Activated CD8-positive, alpha-beta memory T cell treated with anti-CD3 and anti-CD28 coated beads, Interleukin-2, amount 50 U/mL, for 4 hours (primary cell): ENCODE measurements around the gene MTHFD2.
"Not testable (repeated sequence)": the region's sequence is repeated elsewhere in the genome, so short reads cannot be mapped to it uniquely, and the experiment has no call there.

ENCODE experiments used
- DNase-seq: peaks from one replicate; pipeline ENCODE4 v3.0.0-alpha.2; 2020

MTHFD2 gene

GRCh38 chr2:74198461-74199274 is at the start of gene MTHFD2:
MTHFD2 (plus strand) TSS chr2:74198615; CDS start chr2:74198642, 27 bp downstream.
- peak; percentile 94 for DNase-seq

DNA sequence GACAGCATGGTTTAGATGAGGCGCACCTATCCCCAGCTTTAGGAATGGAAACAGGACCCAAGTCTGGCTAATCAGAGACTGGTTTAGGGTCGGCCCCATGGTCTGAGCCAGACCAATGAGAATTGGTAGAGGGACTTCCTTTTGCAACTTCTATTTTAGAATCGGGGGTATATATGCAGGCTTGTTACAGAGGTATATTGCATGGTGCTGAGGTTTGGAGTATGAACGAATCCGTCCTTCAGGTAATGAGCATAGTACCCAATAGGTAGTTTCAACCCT is 49.2 kb upstream of the MTHFD2 start:
- DNase-seq: no peak

- no peak for DNase-seq
Observed at GRCh38 chr2:74149570-74150319, 48.7 kb upstream of the MTHFD2 start.

- no peak for DNase-seq
Observed at GRCh38 chr2:74152954-74153353, 45.5 kb upstream of the MTHFD2 start.

- DNase-seq: no peak
Observed at GRCh38 chr2:74155830-74156229, 42.6 kb upstream of the MTHFD2 start.

DNA sequence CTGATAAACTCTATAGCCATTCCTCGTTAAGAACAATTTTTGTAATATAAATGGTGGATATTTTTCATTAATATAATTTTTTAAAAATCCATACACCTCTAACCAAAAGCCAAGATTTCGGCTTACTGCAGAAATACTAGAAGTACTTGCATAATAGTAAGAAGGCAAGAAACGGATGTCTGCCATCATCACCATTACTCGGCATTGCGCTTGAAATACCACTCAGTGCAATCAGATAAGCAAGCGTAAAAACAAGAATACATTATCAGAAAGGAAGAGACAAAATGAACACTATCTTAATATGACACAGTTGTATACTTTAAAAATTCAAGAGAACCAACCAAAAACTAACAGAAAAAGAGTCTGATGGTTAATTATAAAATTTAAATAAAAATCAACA is 35.5 kb upstream of the MTHFD2 start:
- DNase-seq: no peak

DNA sequence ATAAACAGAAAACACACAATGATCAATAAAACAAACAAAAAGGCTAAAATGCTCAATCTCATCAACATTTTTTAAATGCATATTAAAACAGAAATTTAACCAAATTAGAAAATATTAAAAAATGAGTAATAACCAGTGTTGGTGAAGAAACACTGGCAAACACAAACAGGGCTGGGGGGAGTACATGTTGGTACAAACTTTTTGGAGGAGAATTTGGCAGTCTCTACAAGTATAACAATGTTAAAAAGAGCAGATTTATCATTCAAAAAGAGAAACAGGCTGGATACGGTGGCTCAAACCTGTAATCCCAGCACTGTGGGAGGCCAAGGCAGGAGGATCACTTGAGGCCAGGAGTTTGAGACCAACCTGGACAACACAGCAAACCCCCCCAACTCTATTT is 33.7 kb upstream of the MTHFD2 start:
- DNase-seq: no peak

DNA sequence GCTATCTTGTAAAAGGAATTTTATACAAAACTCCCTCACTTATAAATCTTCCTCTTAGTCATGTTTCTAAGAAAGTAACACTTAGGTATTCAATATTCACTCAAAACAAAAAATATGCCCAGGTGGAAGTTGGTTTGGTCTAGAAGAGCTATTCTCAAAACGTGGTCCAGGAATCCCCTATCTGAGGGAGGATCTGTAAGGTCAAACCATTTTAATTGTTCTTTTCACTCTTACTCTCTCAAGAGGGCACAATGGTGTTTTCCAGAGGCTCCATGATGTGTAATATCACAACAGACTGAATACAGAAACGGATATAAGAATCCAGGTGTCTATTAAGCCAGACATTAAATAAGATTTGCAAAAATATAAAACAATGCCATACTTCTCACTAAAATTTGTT is 29.7 kb upstream of the MTHFD2 start:
- no peak for DNase-seq

DNA sequence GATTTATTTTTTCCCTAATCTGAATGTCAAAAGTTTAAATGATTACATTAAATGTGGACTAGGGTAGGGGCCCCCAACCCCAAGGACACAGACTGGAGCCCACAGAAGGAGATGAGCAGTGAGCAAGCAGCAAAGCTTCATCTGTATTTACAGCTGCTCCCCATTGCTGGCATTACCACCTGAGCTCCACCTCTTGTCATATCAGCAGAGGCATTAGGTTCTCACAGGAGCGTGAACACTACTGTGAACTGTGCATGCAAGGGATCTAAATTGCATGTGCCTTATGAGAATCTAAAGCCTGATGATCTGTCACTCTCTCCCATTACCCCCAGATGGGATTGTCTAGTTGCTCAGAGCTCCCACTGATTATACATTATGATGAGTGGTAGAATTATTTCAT is 23.5 kb upstream of the MTHFD2 start:
- no peak for DNase-seq

- DNase-seq: no peak
Observed at GRCh38 chr2:74177696-74178095, 20.7 kb upstream of the MTHFD2 start.

- DNase-seq: peak; percentile 97
Observed at GRCh38 chr2:74178211-74179062, 20.0 kb upstream of the MTHFD2 start, which contains the start of gene MOB1A. MOB1A (minus strand) TSS chr2:74178879; CDS start chr2:74178674, 205 bp downstream.

DNA sequence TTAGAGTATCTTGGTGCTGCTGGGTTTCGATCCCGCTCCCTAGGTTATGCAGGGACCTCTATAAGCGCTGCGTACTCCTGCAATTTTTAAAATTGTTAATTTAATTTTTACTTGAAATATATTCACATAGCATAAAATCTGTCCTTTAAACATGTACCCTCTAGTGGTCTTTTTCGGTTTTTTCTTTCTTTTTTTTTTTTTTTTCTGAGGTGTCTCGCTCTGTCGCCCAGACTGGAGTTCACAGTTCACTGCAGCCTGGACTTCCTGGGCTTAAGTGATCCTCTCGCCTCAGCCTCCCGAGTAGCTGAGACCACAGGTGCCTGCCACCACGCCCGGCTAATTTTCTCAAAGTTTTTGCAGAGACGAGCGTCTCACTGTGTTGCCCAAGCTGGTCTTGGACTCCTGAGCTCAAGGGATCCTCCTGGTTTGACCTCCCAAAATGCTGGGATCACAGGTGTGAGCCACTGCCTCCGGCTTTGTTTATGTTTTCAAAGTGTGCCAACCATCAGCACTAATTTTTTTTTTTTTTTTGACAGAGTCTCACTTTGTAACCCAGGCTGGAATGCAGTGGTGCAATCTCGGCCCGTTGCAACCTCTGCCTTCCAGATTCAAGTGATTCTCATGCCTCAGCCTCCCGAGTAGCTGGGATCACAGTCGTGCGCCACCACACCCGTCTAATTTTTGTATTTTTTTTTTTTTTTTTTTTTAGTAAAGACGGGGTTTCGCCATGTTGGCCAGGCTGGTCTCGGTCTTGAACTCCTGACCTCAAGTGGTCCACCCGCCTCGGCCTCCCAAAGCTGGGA is 19.2 kb upstream of the MTHFD2 start:
- no peak for DNase-seq

GRCh38 chr2:74181739-74182138 is 16.7 kb upstream of the MTHFD2 start:
- no peak for DNase-seq

DNA sequence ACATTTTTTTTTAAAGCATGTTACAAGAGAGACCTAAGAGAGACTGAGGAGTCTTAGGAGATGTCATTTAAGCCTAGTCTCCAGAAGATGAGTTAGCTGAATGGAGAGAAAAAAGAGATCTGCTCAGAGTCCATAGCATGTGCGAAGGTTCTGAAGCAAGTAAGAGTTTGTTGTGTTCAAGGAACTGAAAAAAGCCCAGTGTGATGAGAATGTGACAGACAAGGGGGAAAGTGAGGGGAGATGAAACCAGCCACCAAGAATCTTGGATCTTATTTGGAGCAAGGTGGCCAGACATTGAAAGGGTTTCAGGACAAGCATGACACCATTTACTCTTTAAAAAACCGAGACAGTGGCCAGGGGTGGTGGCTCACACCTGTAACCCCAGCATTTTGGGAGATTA is 14.5 kb upstream of the MTHFD2 start:
- DNase-seq: no peak

GRCh38 chr2:74186038-74186437 is 12.4 kb upstream of the MTHFD2 start:
- DNase-seq: no peak

- not testable (repeated sequence) for DNase-seq
Observed at GRCh38 chr2:74186706-74187105, 11.7 kb upstream of the MTHFD2 start.

DNA sequence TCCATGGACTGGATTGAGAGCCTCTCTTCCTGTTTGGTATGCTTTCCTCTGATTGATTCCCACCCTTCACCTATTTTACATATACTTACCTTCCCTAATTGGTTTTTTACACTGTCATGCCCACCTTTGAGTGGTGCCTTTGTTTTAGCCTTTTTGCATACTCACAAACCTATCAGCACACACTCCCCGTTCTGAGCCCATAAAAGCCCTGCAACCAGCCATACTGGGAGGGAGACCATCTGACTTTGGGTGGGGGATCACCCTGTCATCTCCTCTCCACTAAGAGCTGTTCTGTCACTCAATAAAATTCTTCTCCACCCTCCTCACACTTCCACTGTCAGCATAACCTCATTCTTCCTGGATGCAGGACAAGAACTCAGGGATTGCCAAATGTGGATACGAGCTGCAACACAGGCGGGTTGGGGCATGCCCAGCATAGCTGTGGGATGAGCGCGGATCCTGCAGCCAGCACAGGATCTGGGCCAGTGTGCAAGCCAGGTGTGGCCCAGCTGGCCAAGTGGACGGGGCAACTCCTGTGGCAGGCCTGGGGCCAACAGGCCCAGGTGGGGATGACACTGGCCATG is 10.3 kb upstream of the MTHFD2 start:
- DNase-seq: no peak

- no peak for DNase-seq
Observed at GRCh38 chr2:74188696-74189095, 9.7 kb upstream of the MTHFD2 start.

DNA sequence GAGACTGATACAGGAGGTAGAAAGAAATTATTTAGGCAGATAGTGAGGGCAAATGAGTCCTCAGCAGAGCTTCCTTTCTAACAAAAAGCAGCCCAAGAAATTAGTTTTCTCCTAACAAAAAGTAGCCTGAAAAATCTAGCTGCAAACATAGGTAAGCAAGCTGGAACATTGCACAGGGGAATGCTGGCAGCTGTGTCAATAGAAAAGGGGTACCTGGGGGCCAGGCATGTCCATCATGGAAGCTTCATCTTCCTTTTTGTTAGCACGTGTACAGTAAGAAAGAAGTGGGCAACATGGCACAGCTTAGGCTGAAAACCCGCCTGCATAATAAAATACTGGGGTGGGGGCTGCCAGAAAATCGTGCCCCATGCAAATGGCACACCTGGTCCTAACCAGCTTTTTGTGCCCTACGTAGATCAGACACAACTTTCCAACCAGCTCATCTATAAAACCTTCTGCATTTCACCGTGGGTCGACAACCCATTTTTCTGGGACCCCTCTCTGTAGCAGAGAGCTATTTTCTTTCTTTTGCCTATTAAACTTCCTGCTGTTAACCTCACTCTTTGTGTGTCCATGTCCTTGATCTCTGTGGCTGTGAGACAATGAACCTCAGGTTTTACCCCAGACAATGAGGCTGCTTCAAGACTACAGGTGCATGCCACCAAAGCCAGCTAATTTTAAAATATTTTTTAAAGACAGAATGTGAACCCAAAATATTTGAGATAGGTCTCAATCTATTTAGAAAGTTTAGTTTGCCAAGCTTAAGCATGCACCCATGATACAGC is 6.6 kb upstream of the MTHFD2 start:
- DNase-seq: no peak

- DNase-seq: no peak
Observed at GRCh38 chr2:74194799-74195198, 3.6 kb upstream of the MTHFD2 start.

- DNase-seq: no peak
Observed at GRCh38 chr2:74197049-74197448, 1.4 kb upstream of the MTHFD2 start.
